ENCODE data around the gene DNAH10.

GRCh38 chr12:123891011-123891410, 128.9 kb downstream of the DNAH10 start:
- TF ChIP-seq CTCF (IDR thresholded peaks at IDR 0.05 in 4 of 5, conservative IDR thresholded peaks at IDR 0.05 in 1 of 5) (no peak), POLR2A (IDR thresholded peaks at IDR 0.05) (no peak)
